Lung (tissue), 12 donors: ENCODE results near the gene MB21D2. TPM values are rescaled to one million over a fixed set of nuclear protein-coding genes. Genes with fewer than 3 reads are reported as not detected.

Source experiments
- ATAC-seq: fragments of 200-7000 bp; cut with Tn5 transposase; one replicate; pipeline ENCODE4 v1.9.1; 2020; ENCODE audit warnings: moderate number of reproducible peaks; ENCODE audit not compliant: insufficient read depth, low FRiP score
- DNase-seq, 3 donors: peaks; one replicate each; pipeline ENCODE4 v3.0.0-alpha.2; 2013 to 2017
- H3K27ac ChIP-seq, 2 donors: one replicate each; pipeline ENCODE4 v1.5.1; 2013; ENCODE audit warnings: mild to moderate bottlenecking in 2 of 2, moderate library complexity in 2 of 2, control low read depth in 1 of 2, inconsistent platforms in 1 of 2, low read depth in 1 of 2, low read length in 1 of 2
- H3K27me3 ChIP-seq, 3 donors: one replicate each; pipeline ENCODE4 v1.5.1; 2013; ENCODE audit warnings: low read length in 2 of 3; ENCODE audit not compliant: control insufficient read depth in 3 of 3, insufficient read depth in 3 of 3
- H3K36me3 ChIP-seq, 4 donors: one replicate each; pipeline ENCODE4 v1.5.1; 2013; ENCODE audit warnings: low read length in 4 of 4, mild to moderate bottlenecking in 1 of 4, moderate library complexity in 1 of 4; ENCODE audit not compliant: control insufficient read depth in 4 of 4, insufficient read depth in 4 of 4
- H3K4me1 ChIP-seq, 5 donors: one replicate each; pipeline ENCODE4 v1.5.1; 2013; ENCODE audit warnings: low read length in 5 of 5, mild to moderate bottlenecking in 2 of 5, moderate library complexity in 1 of 5; ENCODE audit not compliant: control insufficient read depth in 5 of 5, insufficient read depth in 5 of 5
- H3K4me3 ChIP-seq: one replicate; pipeline ENCODE4 v1.5.1; 2013; ENCODE audit warnings: mild to moderate bottlenecking, control low read depth, moderate library complexity
- H3K9ac ChIP-seq, 2 donors: one replicate each; pipeline ENCODE4 v1.5.1; 2013; ENCODE audit warnings: low read length in 2 of 2, control low read depth in 1 of 2; ENCODE audit not compliant: insufficient read depth in 1 of 2
- H3K9me3 ChIP-seq, 4 donors: one replicate each; pipeline ENCODE4 v1.5.1; 2013; ENCODE audit warnings: low read length in 3 of 4, mild to moderate bottlenecking in 1 of 4, moderate library complexity in 1 of 4; ENCODE audit not compliant: control insufficient read depth in 4 of 4, insufficient read depth in 3 of 4
- WGBS, 2 donors: extraction: QIAGEN DNeasy Blood & Tissue Kit; methylation state at CpG; one replicate each; pipeline ENCODE4 v1.1.7; 2013; 5-methylcytosine and 5-hydroxymethylcytosine counted together
- polyA plus RNA-seq, 2 donors: library from polyadenylated mRNA; stranded (reverse); fragments of 200-250 nt; gene quantifications; one replicate each; pipeline ENCODE4 v1.2.1, GENCODE V29; 2013
- total RNA-seq, 2 donors: library from RNA; depleted of rRNA in 1 of 2; stranded (reverse); fragments of >200 nt in 1 of 2; gene quantifications; one replicate each; pipeline ENCODE4 v1.2.1, GENCODE V29; 2014 to 2021
- TF ChIP-seq, protein P1 (sequence below): IDR thresholded peaks from 2 replicates; pipeline ENCODE4 v1.5.1; 2012; ENCODE audit warnings: mild to moderate bottlenecking; ENCODE audit errors: control extremely low read depth, extremely low read depth
- donor health status: control.
- donor health status: control.
- donor health status: Bipolar disorder and iron deficiency.
- donor health status: healthy.
- donor health status: DM: yes; HTN: yes; CAD: no.

Gene MB21D2
- total and polyA plus RNA-seq, 4 donors, result 2.8 to 6.3 (median 4.6) TPM

DNA sequence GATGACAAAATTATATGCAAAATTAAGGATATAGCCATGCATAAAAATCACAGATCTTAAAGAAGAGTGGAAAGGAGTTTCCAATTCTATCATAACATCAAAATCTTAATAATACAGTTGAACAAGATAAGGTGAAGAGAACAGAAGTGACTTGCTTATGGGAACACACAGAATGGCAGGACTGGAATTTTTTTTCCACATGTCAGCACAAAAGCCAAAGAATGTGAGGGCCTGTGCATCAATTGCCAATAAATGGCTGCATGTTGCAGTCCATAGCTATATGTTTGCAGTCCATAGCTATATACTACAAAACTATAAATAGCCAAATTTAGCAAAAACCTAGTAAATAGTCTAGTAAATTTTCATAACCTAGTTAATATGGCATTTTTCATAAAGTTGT is 10.4 kb upstream of the MB21D2 start:
- H3K9me3 ChIP-seq, result peaks cover 0 to 2% (median 0%) of the 10 kb centered on the region in 4 donors
- no peaks in the 10 kb centered on the region for H3K4me1 ChIP-seq
- no peak overlapping the region for H3K9ac ChIP-seq
- H3K36me3 ChIP-seq, result no peaks in the 10 kb centered on the region
- no peak overlapping the region for H3K4me3 ChIP-seq
- no peak for DNase-seq
- no peak for ATAC-seq
- H3K27me3 ChIP-seq, result peaks cover 0 to 2% (median 0%) of the 10 kb centered on the region in 3 donors
- no peak overlapping the region for H3K27ac ChIP-seq
- TF ChIP-seq, protein P1, sequence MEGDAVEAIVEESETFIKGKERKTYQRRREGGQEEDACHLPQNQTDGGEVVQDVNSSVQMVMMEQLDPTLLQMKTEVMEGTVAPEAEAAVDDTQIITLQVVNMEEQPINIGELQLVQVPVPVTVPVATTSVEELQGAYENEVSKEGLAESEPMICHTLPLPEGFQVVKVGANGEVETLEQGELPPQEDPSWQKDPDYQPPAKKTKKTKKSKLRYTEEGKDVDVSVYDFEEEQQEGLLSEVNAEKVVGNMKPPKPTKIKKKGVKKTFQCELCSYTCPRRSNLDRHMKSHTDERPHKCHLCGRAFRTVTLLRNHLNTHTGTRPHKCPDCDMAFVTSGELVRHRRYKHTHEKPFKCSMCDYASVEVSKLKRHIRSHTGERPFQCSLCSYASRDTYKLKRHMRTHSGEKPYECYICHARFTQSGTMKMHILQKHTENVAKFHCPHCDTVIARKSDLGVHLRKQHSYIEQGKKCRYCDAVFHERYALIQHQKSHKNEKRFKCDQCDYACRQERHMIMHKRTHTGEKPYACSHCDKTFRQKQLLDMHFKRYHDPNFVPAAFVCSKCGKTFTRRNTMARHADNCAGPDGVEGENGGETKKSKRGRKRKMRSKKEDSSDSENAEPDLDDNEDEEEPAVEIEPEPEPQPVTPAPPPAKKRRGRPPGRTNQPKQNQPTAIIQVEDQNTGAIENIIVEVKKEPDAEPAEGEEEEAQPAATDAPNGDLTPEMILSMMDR, result no peak

DNA sequence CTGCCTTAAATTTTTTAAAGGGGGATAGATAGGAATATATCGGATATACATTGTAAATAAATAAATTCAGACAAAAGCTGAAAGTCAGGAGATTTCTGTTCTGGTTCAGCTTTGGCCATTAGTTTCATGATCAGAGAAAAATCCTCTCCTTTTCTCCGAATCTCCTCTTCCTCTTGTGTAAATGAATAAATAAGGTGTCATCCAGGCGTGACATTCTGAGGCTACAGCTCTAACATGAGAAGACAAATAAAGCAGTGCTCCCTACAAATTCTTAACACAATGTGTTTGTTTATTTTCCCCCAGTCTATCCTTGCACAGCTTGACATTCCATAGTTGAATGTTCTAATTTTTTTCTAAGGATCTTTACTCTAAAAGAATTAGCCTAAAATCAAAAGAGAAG is 9.4 kb upstream of the MB21D2 start:
- WGBS, 2 donors, result 82 to 86% methylated on average over 3 of the region's 3 CpGs
- no peak for DNase-seq
- ATAC-seq, result no peak
- H3K36me3 ChIP-seq, result no peaks in the 10 kb centered on the region
- TF ChIP-seq, protein P1, result no peak
- H3K9me3 ChIP-seq, result no peaks in the 10 kb centered on the region
- H3K4me1 ChIP-seq, result no peaks in the 10 kb centered on the region
- H3K9ac ChIP-seq, result no peak overlapping the region
- no peak overlapping the region for H3K27ac ChIP-seq
- H3K4me3 ChIP-seq, result no peak overlapping the region
- peaks cover 0 to 2% (median 0%) of the 10 kb centered on the region in 3 donors for H3K27me3 ChIP-seq

DNA sequence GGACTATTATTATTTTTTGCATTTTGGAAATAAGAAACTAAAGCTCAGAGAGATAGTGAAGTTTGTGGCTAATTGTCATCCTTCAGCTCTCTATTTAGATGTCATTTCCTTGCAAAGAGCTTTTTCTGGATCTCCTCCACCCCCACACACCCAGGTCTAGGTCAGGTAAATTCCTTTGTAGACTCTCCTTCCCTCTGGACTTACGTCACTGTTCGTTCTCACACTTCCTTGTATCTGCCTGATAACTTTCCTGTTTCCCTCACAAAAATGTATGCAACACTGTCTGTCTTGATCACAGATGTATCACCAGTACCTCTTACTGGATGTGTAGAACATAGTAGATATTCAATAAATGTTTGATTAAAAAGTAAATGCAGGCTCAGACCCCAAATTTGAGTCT is 6.1 kb upstream of the MB21D2 start:
- H3K4me1 ChIP-seq, result no peaks in the 10 kb centered on the region
- H3K9me3 ChIP-seq, result no peaks in the 10 kb centered on the region
- H3K4me3 ChIP-seq, result no peak overlapping the region
- no peaks in the 10 kb centered on the region for H3K36me3 ChIP-seq
- TF ChIP-seq, protein P1, result no peak
- 60 to 64% methylated on average over 2 of the region's 2 CpGs for WGBS, 2 donors
- DNase-seq, result no peak
- H3K9ac ChIP-seq, result no peak overlapping the region
- H3K27me3 ChIP-seq, result peaks cover 0 to 21% (median 13%) of the 10 kb centered on the region in 3 donors
- ATAC-seq, result no peak
- no peak overlapping the region for H3K27ac ChIP-seq

DNA sequence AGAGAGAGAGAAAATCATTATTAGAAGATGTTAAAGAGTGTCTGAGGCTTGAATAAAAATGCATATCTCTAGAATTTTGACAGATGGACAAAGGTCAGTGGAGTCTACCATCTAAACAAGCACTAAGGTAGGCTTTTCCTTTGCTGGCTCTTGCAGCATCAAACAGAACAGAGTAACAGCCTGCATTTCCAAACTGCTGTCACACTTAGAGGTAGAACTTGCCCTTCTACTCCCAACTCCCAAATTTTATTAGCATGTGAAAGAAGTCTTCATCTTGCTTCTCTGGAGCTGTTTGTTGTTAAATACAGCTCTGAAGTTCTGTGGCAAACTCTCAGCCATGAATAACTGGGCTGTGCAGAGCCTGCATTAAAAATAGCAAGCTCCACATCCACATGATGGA is 4.1 kb upstream of the MB21D2 start:
- no peaks in the 10 kb centered on the region for H3K9me3 ChIP-seq
- H3K36me3 ChIP-seq, result no peaks in the 10 kb centered on the region
- no peak for DNase-seq
- no peak overlapping the region for H3K4me3 ChIP-seq
- no peak overlapping the region for H3K9ac ChIP-seq
- H3K27ac ChIP-seq, result no peak overlapping the region
- ATAC-seq, result no peak
- peaks cover 0 to 4% (median 0%) of the 10 kb centered on the region in 5 donors for H3K4me1 ChIP-seq
- TF ChIP-seq, protein P1, result no peak
- H3K27me3 ChIP-seq, result peaks cover 0 to 23% (median 14%) of the 10 kb centered on the region in 3 donors
